NCI-H146 treated with DMSO at 0.1 percent for 48 hours (cell line): ENCODE measurements around the gene B9D2.
"Not testable (repeated sequence)": the region's sequence is repeated elsewhere in the genome, so short reads cannot be mapped to it uniquely, and the experiment has no call there.

Source experiments
- DNase-seq: peaks from one replicate; lab custom pipeline; 2025; ENCODE audit not compliant: unreplicated experiment; lab: John Stamatoyannopoulos, UW

B9D2 gene

DNA sequence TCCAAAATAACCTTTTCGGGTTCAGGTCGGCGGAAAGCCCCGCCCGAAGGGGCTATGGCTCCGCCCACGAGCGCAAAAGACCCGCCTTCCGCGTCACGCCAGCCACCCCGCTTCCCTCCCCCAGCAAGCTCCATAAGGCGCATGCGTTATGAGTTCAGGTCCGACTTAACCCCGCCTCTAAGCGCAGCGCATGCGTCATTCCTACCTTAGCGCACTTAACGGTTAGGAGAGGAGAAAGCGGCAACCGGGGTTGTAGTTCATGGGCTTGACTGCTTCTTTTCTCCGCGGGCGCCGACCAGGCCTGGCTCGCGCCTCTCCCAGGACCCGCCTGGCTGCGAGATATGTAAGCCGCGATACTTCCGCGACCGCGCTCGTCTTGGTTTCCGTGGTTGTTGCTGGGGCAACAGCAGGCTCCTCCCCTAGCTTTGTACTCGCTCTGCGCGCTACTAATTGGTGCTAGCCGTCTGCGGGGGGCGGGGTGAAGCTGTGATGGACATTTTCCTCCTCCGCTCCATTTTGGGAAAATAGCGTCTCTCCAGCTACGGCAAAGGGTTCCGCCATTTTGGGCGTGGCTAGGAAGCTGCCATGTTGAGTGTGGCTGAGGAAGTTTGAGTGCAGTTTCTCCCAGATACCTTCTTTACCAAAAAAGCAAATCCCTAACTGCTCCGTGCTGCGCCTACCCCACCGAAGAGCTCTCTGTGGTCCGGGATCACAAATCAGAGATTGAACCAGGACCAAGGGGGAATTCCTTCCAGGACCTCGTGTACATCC is at the start of gene B9D2:
Gene B9D2, minus strand, starts transcription at position 397 of the 771 bp plus-strand sequence. CDS start 630 bp downstream, outside the sequence.
- DNase-seq: peak; percentile 98

GRCh38 chr19:41412953-41413352 is 49.0 kb upstream of the B9D2 start:
- DNase-seq: no peak

DNA sequence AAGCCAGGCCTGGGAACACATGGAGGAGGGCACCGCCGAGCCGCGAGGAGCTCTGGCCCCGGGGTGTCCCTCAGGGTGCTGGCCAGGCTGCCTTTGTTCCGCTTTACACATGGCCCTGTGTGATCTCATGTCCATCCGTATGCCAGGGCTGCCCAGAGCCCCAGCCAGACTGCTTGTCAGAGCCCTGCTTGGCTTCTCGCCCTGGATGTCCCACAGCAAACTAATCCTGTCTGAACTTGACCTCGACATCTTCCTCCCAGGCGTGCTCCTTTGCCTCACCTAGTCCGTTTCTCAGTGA is 48.0 kb upstream of the B9D2 start:
- no peak for DNase-seq

GRCh38 chr19:41411100-41411967 is 47.4 kb upstream of the B9D2 start:
- no peak for DNase-seq

DNA sequence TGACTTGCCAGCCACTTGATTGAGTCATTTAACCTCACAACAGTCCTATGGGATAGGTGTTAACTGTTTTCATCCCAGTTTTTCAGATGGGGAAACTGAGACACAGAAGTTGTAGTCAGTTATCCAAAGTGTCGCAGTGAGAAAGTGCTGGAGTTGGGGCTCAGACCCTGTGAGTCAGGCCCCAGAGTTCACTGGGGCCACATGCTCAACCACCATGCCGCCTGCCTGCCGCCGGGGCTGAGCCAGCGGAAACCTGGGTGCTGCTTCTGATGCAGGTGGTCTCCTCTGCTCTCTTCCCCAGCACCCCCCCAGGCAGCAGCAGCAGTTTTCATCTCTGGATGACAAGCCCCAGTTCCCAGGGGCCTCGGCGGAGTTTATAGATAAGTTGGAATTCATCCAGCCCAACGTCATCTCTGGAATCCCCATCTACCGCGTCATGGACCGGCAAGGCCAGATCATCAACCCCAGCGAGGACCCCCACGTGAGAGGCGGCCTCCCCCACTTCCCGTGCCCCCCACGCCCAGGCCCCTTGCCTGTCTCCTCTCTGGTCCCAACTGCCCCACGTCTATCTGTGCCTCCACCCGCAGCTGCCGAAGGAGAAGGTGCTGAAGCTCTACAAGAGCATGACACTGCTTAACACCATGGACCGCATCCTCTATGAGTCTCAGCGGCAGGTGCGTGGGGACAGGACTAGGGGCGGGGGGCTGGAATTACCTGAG is 46.5 kb upstream of the B9D2 start:
- DNase-seq: no peak

- DNase-seq: peak; percentile 50
Measured at GRCh38 chr19:41409288-41409687, 45.3 kb upstream of the B9D2 start.

GRCh38 chr19:41408846-41409245 is 44.9 kb upstream of the B9D2 start:
- DNase-seq: not testable (repeated sequence)

DNA sequence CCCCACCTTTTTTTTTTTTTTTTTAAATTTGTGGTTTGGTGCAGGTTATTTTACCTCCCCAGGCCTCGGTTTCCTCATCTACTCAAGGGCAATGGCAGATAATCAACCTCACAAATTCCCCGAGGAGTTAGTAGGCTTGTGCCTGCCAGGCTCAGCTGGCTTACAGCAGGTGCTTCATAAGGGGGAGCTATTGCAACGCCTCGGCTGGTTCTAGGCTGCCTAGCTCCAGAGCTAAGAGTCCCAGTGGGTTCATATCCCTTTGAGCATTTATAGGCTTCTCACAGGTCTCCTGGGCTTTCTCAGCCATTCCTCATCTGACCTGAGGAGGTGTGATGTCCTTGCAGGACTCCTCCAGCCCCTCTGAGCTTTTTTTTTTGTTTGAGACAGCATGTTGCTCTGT is 44.3 kb upstream of the B9D2 start:
- no peak for DNase-seq

- DNase-seq: no peak
Measured at GRCh38 chr19:41407271-41407670, 43.3 kb upstream of the B9D2 start.

GRCh38 chr19:41405776-41406175 is 41.8 kb upstream of the B9D2 start:
- DNase-seq: no peak

- DNase-seq: no peak
Measured at GRCh38 chr19:41403181-41403970, 39.4 kb upstream of the B9D2 start.

DNA sequence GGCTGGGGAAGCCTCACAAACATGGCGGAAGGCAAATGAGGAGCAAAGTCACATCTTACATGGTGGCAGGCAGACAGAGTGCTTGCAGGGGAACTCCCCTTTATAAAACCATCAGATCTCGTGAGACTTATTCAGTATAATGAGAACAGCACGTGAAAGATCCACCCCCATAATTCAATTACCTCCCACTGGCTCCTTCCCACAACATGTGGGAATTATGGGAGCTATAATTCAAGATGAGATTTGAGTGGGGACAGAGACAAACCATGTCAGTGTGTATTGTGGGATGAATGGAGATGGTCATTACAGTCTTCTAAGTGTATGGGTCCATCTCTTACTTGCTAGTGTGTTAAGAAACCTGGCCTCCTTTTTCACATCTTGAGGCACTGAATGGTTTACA is 38.1 kb upstream of the B9D2 start:
- DNase-seq: no peak

- DNase-seq: no peak
Measured at GRCh38 chr19:41401483-41401882, 37.5 kb upstream of the B9D2 start.

- no peak for DNase-seq
Measured at GRCh38 chr19:41399525-41399924, 35.6 kb upstream of the B9D2 start.

GRCh38 chr19:41399091-41399490 is 35.1 kb upstream of the B9D2 start:
- no peak for DNase-seq

- no peak for DNase-seq
Measured at GRCh38 chr19:41398598-41398997, 34.6 kb upstream of the B9D2 start.

- no peak for DNase-seq
Measured at GRCh38 chr19:41398050-41398418, 34.1 kb upstream of the B9D2 start.

DNA sequence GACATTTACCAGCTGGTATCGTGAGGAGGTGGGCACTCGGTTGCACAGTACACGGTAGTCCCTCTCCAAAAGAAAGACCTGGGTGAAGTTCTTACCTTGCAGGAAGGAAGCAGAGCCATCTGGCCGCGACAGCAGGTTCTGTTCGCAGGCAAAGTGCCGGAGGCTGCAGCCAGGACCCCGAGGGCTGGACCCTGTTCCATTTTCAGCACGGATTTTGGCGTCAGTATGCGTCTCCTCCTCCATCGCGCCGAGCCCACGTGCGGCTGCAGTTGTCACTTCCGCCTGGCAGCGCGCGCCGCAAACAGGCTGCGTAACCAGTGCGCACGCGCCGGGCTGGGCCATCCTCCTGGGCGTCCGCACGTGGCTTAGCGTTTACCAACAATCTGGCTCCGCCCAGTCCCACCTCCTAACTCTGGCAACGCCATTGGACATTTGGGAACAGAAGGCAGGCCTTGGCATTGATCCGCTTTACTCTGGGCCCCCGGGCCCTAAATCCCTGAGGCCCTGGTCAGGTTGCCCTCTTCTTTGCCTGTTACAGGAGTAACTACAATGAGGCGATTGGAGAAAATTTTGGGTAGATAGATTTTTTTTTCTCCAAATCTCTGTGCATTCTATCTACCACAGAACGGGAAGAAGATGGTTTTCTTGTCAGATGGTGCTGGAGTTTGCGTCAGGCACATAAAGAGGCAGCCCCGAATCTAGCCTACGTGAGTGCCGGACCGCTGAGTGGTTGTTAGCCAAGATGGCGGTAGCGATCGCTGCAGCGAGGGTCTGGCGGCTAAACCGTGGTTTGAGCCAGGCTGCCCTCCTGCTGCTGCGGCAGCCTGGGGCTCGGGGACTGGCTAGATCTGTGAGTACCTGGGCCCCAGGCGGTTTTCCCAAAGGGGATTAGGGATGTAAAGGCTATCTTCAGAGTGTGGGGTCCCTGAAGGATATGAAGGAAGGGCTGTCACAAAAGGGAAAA is 33.4 kb upstream of the B9D2 start, which contains the start of the genes BCKDHA and EXOSC5:
Gene BCKDHA, plus strand, starts transcription at position 733 of the 964 bp plus-strand sequence. Its CDS starts 10 bp downstream, at position 743.
Gene EXOSC5, minus strand, starts transcription at position 274 of the 964 bp plus-strand sequence. Its CDS starts 31 bp downstream, at position 243.
- peak; percentile 100 for DNase-seq

GRCh38 chr19:41395355-41395754 is 31.4 kb upstream of the B9D2 start:
- DNase-seq: no peak

DNA sequence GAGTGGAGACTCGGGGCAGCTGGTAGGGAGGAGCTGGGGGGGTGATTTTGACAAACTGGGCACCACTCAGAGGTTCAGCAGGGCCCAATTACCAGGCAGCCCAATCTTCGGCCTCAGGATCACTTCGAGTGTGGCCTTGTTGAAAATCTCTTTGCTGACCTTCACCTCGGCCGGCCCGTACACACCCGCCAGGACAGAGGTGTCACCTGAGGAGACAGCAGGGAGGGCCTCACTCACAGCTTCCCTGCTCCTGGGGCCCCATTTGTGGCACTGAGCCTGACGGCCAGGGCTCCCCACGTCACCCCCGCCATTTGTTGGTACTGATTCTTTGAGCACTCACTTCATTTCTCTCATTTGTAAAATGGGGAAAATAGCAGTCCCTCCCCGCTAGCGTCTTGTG is 28.8 kb upstream of the B9D2 start:
- no peak for DNase-seq
